AG09309 (cell line): ENCODE data around the gene GPR27.

Experiments used
- DNase-seq: peaks from one replicate; pipeline ENCODE4 v3.0.0-alpha.2; 2010; ENCODE audit warnings: low read depth
- H3K4me3 ChIP-seq: 2 replicates; pipeline ENCODE4 v1.5.1; 2011; ENCODE audit warnings: mild to moderate bottlenecking, low read depth, low read length, moderate library complexity; ENCODE audit not compliant: control insufficient read depth
- CTCF ChIP-seq: IDR thresholded peaks from 2 replicates; pipeline ENCODE4 v1.5.1; 2011; ENCODE audit warnings: mild to moderate bottlenecking, low read depth, low read length, inconsistent platforms; ENCODE audit not compliant: insufficient read depth, control insufficient read depth; ENCODE audit errors: missing control alignments

Gene GPR27

GRCh38 chr3:71722693-71723092, 31.0 kb upstream of the GPR27 start:
- no peak overlapping the region for H3K4me3 ChIP-seq
- DNase-seq: no peak
- no peak for TF ChIP-seq CTCF

DNA sequence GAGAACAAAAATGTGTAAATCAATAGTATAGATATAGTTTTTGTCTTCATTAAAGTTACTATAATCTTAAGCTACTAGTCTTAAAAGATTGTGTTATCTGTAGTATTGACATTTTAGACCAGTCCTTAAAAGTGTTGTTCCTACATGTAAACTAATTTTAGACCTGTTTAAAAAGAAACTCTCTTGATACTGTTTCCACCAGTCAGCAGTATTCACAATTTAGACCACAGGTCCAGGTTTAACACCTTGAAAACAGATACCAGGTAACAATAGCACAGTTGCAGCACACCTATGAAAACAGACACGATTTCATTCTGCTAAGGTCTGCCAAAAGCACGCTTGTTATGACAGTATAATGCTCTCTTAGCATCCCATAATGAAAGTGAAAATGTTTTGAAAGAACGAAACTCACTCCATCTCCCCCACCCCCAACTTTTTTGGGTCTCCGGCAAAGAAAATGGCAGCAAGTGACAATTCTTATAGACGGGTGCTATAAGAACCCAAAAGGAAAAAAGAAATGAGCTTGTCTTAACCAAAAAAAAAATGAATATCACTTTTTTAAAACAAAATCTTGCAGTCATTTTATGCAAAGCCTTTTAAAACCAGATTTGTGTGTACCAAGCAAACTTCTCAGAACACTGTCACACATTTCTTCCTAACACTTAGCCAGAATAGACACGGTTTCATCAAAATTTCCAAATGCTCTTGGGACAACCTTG, 30.0 kb upstream of the GPR27 start:
- TF ChIP-seq CTCF: no peak
- DNase-seq: no peak

DNA sequence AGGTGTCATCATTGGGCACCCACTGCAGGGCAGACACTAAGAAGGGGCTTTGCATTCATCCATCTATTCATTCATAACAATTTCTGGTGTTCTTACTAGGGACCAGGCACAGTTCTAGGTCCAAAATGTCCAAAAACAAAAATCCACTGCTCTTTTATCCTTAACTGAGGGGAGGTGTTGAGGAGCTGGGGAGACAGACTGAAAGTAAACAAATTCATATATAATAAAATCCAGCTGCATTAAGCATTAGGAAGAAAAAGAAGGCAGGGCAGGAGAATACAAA, 29.5 kb upstream of the GPR27 start:
- H3K4me3 ChIP-seq: no peak overlapping the region
- DNase-seq: no peak
- no peak for TF ChIP-seq CTCF

More for the DNA sequence above, 30.0 kb upstream of the GPR27 start:
- H3K4me3 ChIP-seq: no peak overlapping the region

DNA sequence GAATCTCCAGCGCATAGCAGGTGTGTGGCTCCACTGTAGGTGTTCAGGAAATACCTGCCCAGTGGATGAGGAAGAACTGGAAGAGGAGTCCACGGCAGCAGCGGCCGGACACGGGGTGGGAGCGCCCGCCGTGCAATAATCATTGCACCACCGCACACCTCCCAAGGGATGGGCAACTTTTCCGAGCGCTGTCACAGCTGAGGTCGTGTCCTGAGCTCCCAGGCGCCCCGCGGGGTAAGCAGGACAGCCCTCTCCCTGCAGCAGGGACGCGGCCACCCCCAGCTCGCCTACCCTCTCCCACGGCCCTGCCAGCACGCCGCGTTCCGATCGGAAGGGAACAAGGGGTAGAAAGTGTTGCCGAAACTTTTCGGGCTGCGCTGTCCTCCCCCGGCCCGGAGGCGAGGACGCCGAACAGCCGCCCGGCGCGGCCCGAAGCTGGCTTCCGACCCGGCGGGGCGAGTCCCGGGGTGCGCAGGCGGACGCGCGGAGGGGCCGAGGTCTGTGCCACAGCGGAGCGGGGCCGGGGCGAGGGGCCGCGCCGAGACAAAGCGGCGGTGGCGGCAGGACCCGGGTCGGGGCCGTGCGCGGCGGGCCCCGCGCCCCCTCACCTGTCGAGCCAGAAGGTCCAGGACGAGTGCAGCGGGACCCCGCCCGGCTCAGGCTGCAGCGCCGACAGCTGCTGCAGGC, 28.9 kb upstream of the GPR27 start:
- H3K4me3 ChIP-seq: peak overlapping the region; percentile 56
- no peak for DNase-seq
- TF ChIP-seq CTCF: no peak

DNA sequence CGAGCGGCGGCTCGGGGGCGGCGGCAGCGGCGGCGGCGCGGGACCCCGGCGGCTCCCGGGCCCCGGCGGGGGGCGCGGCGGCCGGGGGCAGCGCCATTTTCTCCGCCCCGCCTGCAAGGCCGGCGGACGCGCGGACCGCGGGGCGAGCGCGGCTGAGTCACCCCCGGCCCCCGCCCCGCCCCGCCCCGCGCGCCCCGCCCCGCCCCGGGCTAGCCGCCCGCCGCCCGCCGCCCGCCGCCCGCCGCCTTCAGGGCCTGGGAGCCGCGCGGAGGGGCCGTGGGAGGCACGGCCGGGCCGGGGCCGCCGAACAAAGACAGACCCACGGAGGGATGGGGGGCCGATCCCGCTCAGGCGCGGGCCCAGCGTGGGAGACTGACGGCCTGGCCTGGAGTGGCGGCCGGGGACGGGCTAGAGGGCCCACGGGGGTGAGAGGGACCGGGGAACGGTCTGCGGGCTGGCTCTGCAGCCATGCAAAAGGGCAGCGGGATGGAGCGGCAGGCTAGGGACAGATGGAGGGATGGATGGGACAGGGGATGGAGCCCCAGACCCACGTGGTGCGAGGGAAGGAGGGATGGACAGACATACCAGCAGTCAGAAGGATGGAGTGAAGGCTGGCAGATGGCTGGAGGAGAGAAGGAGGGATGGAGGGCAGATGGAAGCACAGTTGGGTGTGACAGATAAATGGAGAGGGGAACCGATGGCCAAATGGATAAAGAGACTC, 28.2 kb upstream of the GPR27 start, which contains the start of gene EIF4E3:
Gene EIF4E3 (minus strand): TSS at position 132 of the 721 bp plus-strand sequence. CDS start 35 bp downstream, at position 97.
- peak within 1 kb of the TSS; percentile 56 for H3K4me3 ChIP-seq
- no peak for DNase-seq
- no peak for TF ChIP-seq CTCF

DNA sequence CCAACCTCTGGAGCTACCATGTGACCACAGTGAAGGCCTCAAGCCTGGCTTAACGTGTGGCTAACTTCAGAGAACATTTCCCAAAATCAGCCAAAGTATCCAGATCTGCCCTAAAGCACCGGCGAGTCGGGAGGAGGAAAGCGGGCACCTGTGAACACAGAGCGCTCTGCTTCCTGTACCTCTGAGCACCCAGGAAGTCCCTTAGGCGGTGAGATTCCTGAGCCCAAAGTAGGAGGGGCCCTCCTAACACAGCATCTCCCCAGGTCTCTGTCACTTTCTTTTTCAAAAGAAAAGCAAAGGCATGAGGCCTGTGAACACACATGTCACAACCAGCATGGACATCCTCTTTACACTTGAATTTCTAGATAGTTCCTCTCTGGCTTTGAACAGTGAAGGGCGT, 27.5 kb upstream of the GPR27 start:
- H3K4me3 ChIP-seq: no peak overlapping the region

More for the DNA sequence above, 27.5 kb upstream of the GPR27 start:
- no peak for TF ChIP-seq CTCF
- no peak for DNase-seq
